ENCODE results near the gene BABAM2. TPM values are rescaled to one million over a fixed set of nuclear protein-coding genes. Genes with fewer than 3 reads are reported as not detected.

The BABAM2 gene
- total RNA-seq, 4 donors from 2014 or later, result 33.2 to 70.3 (median 38.6) TPM

- Histone ChIP-seq H3K36me3 (no peaks in the 10 kb centered on the region), H3K9me3 (no peaks in the 10 kb centered on the region), H3K4me1 (peaks cover 16 to 22% of the 10 kb centered on the region in 2 donors), H3K4me3 (replicated peaks in 1 of 3) (no peak overlapping the region), H3K27ac (no peak overlapping the region), H3K27me3 (no peaks in the 10 kb centered on the region)
- intact Hi-C loops (cut with DNase I), result no loop called here
- DNase-seq, result no peak
- TF ChIP-seq CTCF (IDR thresholded peaks at IDR 0.05) (no peak), POLR2A (IDR thresholded peaks at IDR 0.05) (no peak)
- WGBS, 2 donors, result 76 to 84% methylated on average over 16 of the region's 16 CpGs
These were observed 462.2 kb downstream of the BABAM2 start for GRCh38 chr2:28352610-28353195.

- no peaks in the 10 kb centered on the region for H3K9me3 ChIP-seq
- H3K36me3 ChIP-seq, result no peaks in the 10 kb centered on the region
- no peaks in the 10 kb centered on the region for H3K27me3 ChIP-seq
- DNase-seq, result peak in 1 of 2 donors; percentile 68
- H3K27ac ChIP-seq, result peak overlapping the region in 2 of 3 donors; percentile 69 to 77
- intact Hi-C loops (cut with DNase I), result no loop called here
- no peak overlapping the region for H3K4me3 ChIP-seq (replicated peaks in 1 of 3)
- peaks cover 16 to 22% of the 10 kb centered on the region in 2 donors for H3K4me1 ChIP-seq
- 65 to 66% methylated on average over 10 of the region's 10 CpGs for WGBS, 2 donors
- TF ChIP-seq POLR2A (IDR thresholded peaks at IDR 0.05), result no peak
These were observed 464.5 kb downstream of the BABAM2 start for GRCh38 chr2:28354920-28355520.

GRCh38 chr2:28355521-28356094, 465.1 kb downstream of the BABAM2 start:
- DNase-seq, result peak; percentile 79 to 81
- H3K9me3 ChIP-seq, result no peaks in the 10 kb centered on the region

GRCh38 chr2:28356095-28356911, 465.8 kb downstream of the BABAM2 start:
- DNase-seq, result peak; percentile 92 to 96
- no peaks in the 10 kb centered on the region for H3K9me3 ChIP-seq
- 31 to 45% methylated on average over 7 to 12 of the region's 17 CpGs for WGBS, 2 donors
- H3K36me3 ChIP-seq, result no peaks in the 10 kb centered on the region
- peaks cover 16 to 22% of the 10 kb centered on the region in 2 donors for H3K4me1 ChIP-seq
- H3K27me3 ChIP-seq, result no peaks in the 10 kb centered on the region
- intact Hi-C loops (cut with DNase I), result no loop called here
- H3K4me3 ChIP-seq (replicated peaks in 1 of 3), result no peak overlapping the region
- no peak for TF ChIP-seq POLR2A (IDR thresholded peaks at IDR 0.05)
- TF ChIP-seq CTCF (IDR thresholded peaks at IDR 0.05), result no peak
- peak overlapping the region; percentile 69 to 77 (median 71) for H3K27ac ChIP-seq

More at GRCh38 chr2:28355521-28356094, 465.1 kb downstream of the BABAM2 start:
- Histone ChIP-seq H3K27me3 (no peaks in the 10 kb centered on the region), H3K4me3 (replicated peaks in 1 of 3) (no peak overlapping the region), H3K4me1 (peaks cover 16 to 22% of the 10 kb centered on the region in 2 donors), H3K27ac (peak overlapping the region; percentile 69 to 77 (median 71)), H3K36me3 (no peaks in the 10 kb centered on the region)
- intact Hi-C loops (cut with DNase I), result no loop called here
- 60 to 93% methylated on average over 4 of the region's 6 CpGs for WGBS, 2 donors
- no peak for TF ChIP-seq CTCF (IDR thresholded peaks at IDR 0.05)
- TF ChIP-seq POLR2A (IDR thresholded peaks at IDR 0.05), result no peak

GRCh38 chr2:28357055-28357454, 466.5 kb downstream of the BABAM2 start:
- Histone ChIP-seq H3K9me3 (no peaks in the 10 kb centered on the region), H3K36me3 (no peaks in the 10 kb centered on the region), H3K4me3 (replicated peaks in 1 of 3) (no peak overlapping the region), H3K27ac (peak overlapping the region in 2 of 3 donors; percentile 69 to 77), H3K27me3 (no peaks in the 10 kb centered on the region), H3K4me1 (peaks cover 16 to 22% of the 10 kb centered on the region in 2 donors)
- TF ChIP-seq POLR2A (IDR thresholded peaks at IDR 0.05), result no peak
- TF ChIP-seq CTCF (IDR thresholded peaks at IDR 0.05), result no peak
- no peak for DNase-seq
- intact Hi-C loops (cut with DNase I), result no loop called here
- WGBS, 2 donors, result 99% methylated on average over 4 to 5 of the region's 5 CpGs

All from thyroid gland (tissue), 4 donors.